ENCODE measurements around the gene FBLN2.

DNA sequence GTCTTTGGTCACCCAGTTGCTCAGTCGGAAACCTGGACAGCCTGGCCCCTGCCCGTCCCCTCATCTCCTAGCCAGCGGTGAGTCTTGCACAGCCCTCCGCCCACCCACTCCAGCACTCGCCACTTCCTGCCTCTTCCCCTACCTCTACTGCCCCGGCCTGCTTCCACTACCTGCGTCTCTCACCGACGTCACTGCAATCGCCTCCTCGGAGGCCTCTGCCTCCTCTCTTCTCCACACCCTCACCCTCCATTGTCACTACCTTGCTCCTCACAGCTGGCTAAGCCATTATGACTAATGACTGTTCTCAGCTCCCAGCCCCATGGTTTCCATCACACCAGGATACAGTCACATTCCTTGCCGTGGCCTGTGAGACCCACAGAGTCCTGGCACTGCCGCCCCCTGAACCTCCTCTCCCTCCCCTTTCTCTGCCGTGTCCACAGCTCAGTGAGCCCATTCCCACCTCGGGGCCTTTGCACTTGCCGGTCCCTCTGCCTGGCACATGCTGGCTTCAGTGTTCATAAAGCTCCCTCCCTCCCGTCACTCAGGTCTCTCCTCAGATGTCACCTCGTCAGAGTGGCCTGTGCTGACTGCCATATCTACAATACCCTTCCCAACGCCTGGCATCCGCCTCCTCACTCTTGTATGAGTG is 104.8 kb downstream of the FBLN2 start:
- TF ChIP-seq, protein P1, sequence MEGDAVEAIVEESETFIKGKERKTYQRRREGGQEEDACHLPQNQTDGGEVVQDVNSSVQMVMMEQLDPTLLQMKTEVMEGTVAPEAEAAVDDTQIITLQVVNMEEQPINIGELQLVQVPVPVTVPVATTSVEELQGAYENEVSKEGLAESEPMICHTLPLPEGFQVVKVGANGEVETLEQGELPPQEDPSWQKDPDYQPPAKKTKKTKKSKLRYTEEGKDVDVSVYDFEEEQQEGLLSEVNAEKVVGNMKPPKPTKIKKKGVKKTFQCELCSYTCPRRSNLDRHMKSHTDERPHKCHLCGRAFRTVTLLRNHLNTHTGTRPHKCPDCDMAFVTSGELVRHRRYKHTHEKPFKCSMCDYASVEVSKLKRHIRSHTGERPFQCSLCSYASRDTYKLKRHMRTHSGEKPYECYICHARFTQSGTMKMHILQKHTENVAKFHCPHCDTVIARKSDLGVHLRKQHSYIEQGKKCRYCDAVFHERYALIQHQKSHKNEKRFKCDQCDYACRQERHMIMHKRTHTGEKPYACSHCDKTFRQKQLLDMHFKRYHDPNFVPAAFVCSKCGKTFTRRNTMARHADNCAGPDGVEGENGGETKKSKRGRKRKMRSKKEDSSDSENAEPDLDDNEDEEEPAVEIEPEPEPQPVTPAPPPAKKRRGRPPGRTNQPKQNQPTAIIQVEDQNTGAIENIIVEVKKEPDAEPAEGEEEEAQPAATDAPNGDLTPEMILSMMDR (IDR thresholded peaks at IDR 0.05; ENCODE audit: low read depth, low read length) = no peak
- TF ChIP-seq EZH2phosphoT487 (IDR thresholded peaks at IDR 0.05; ENCODE audit: low read depth) = no peak
